Measurements from ENCODE around the gene ATG7. TPM values are rescaled to one million over a fixed set of nuclear protein-coding genes. Genes with fewer than 3 reads are reported as not detected.
A peak's percentile ranks its signal among the peaks of the same experiment; 100 is the strongest.

The ATG7 gene
- total RNA-seq, 1 experiment from 2014 or later, result 29.3 TPM

DNA sequence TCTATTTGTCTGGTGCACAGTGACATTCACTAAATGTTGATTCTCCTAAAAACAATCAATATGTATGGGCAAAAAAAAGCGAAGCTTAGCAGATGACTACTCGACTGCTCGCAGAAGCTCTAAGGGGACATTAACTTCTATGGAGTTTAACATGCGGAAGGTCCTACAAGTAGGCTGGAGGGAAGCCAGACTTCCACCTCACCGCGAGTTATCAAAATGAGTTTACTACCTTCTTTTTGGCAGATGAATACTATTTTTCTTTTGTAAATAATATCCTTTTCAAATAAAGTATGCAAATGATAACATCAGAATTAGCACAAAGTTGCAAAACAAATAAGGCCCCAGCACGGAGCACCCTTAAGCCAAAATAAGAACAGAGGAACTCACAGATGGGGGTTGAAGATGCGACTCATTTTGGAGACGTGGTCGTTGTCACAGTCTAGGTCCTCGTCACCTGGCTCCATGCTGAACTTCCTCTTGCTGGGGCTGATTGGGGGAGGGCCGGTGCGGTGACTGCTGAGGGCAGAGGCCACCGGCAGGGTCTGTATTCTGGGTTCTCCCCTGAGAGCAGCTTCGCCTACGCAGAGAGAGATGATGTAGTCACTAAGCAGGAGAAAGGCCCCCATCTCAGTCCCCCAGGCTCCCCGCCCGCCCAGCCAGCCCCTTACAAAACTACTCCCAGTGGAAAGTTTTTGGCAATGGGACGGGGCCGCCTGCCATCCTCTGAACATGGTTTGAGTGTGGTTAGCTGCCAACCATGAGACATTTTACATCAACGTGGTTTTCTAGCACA, 329.4 kb downstream of the ATG7 start:
- BruUV-seq (replicated peaks), result no TSS peak
- POLR2A ChIA-PET, result no interaction called here
- Histone ChIP-seq H3K9ac (ENCODE audit: low read length) (no peak overlapping the region), H3K9me2 (ENCODE audit: insufficient read depth) (no peaks in the 10 kb centered on the region), H3K79me2 (ENCODE audit: insufficient read depth, low read length) (peaks cover 9% of the 10 kb centered on the region), H3K4me1 (ENCODE audit: control insufficient read depth in 1 of 2, insufficient read depth in 2 of 2, low read length in 2 of 2) (peaks cover 2 to 24% of the 10 kb centered on the region in 2 experiments; a peak in 2 of 4 replicates), H3K27ac (ENCODE audit: low read depth, low read length) (no peak overlapping the region), H3K27me3 (ENCODE audit: insufficient read depth, low read length) (no peaks in the 10 kb centered on the region), H3K4me2 (ENCODE audit: low read length) (peak overlapping the region; percentile 51; the same call in 1 of the 2 replicates), H3K9me3 (ENCODE audit: control insufficient read depth in 1 of 2, insufficient read depth in 1 of 2, low read depth in 1 of 2, low read length in 2 of 2) (no peaks in the 10 kb centered on the region), H2AFZ (ENCODE audit: low read depth, low read length, poor library complexity, severe bottlenecking) (no peak overlapping the region), H3K36me3 (ENCODE audit: control insufficient read depth in 1 of 2, insufficient read depth in 2 of 2, low read length in 2 of 2) (no peaks in the 10 kb centered on the region), H4K20me1 (ENCODE audit: insufficient read depth) (no peaks in the 10 kb centered on the region), H3K4me3 (replicated peaks in 1 of 2; ENCODE audit: low read depth in 1 of 2, low read length in 2 of 2) (no peak overlapping the region)
- DNase-seq (ENCODE audit: low read depth, low spot score) (no peak), ATAC-seq (no peak)
- intact Hi-C loops (cut with micrococcal nuclease), result no loop called here
- TF ChIP-seq, protein P1, sequence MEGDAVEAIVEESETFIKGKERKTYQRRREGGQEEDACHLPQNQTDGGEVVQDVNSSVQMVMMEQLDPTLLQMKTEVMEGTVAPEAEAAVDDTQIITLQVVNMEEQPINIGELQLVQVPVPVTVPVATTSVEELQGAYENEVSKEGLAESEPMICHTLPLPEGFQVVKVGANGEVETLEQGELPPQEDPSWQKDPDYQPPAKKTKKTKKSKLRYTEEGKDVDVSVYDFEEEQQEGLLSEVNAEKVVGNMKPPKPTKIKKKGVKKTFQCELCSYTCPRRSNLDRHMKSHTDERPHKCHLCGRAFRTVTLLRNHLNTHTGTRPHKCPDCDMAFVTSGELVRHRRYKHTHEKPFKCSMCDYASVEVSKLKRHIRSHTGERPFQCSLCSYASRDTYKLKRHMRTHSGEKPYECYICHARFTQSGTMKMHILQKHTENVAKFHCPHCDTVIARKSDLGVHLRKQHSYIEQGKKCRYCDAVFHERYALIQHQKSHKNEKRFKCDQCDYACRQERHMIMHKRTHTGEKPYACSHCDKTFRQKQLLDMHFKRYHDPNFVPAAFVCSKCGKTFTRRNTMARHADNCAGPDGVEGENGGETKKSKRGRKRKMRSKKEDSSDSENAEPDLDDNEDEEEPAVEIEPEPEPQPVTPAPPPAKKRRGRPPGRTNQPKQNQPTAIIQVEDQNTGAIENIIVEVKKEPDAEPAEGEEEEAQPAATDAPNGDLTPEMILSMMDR (IDR thresholded peaks at IDR 0.05 in 2 of 3, conservative IDR thresholded peaks at IDR 0.05 in 1 of 3; ENCODE audit: borderline replicate concordance in 1 of 3, insufficient read depth in 1 of 3, low read depth in 2 of 3, low read length in 2 of 3), result no peak
- TF ChIP-seq ZFX (IDR thresholded peaks at IDR 0.05) (no peak), SP1 (IDR thresholded peaks at IDR 0.05; ENCODE audit: low read depth) (no peak), SIN3A (IDR thresholded peaks at IDR 0.05; ENCODE audit: low read depth) (no peak), YY1 (IDR thresholded peaks at IDR 0.05; ENCODE audit: extremely low read depth, insufficient replicate concordance, low read depth, low read length) (no peak), JUND (IDR thresholded peaks at IDR 0.05) (no peak), CEBPB (IDR thresholded peaks at IDR 0.05; ENCODE audit: low read depth) (no peak), EZH2 (IDR thresholded peaks at IDR 0.05) (no peak), ZNF274 (IDR thresholded peaks at IDR 0.05; ENCODE audit: low read depth, low read length) (no peak), SRF (IDR thresholded peaks at IDR 0.05; ENCODE audit: low read depth) (no peak), ELF1 (IDR thresholded peaks at IDR 0.05; ENCODE audit: borderline replicate concordance, low read depth) (no peak), EGR1 (IDR thresholded peaks at IDR 0.05; ENCODE audit: low read depth) (no peak), EZH2phosphoT487 (IDR thresholded peaks at IDR 0.05; ENCODE audit: borderline replicate concordance) (no peak)
- TF ChIP-seq, protein P2, sequence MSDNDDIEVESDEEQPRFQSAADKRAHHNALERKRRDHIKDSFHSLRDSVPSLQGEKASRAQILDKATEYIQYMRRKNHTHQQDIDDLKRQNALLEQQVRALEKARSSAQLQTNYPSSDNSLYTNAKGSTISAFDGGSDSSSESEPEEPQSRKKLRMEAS (IDR thresholded peaks at IDR 0.05), result no peak
- TF ChIP-seq, protein P3, sequence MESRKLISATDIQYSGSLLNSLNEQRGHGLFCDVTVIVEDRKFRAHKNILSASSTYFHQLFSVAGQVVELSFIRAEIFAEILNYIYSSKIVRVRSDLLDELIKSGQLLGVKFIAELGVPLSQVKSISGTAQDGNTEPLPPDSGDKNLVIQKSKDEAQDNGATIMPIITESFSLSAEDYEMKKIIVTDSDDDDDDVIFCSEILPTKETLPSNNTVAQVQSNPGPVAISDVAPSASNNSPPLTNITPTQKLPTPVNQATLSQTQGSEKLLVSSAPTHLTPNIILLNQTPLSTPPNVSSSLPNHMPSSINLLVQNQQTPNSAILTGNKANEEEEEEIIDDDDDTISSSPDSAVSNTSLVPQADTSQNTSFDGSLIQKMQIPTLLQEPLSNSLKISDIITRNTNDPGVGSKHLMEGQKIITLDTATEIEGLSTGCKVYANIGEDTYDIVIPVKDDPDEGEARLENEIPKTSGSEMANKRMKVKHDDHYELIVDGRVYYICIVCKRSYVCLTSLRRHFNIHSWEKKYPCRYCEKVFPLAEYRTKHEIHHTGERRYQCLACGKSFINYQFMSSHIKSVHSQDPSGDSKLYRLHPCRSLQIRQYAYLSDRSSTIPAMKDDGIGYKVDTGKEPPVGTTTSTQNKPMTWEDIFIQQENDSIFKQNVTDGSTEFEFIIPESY (IDR thresholded peaks at IDR 0.05; ENCODE audit: extremely low read depth, insufficient replicate concordance, low read length), result no peak
- RAD21 ChIA-PET (ENCODE audit: low non-redundant PET in 1 of 2, low total read pairs in 2 of 2, uncharacterized antibody in 2 of 2, unreplicated experiment in 2 of 2), result no interaction called here
- CTCF ChIA-PET, result no interaction called here

All from HCT116 (cell line).